Gastrocnemius medialis (tissue), 4 donors: ENCODE data around the gene TET2. TPM values are rescaled to one million over a fixed set of nuclear protein-coding genes. Genes with fewer than 3 reads are reported as not detected.

Experiments used
- ATAC-seq, 2 donors: fragments of 150-250 bp; one replicate each; pipeline ENCODE4 v1.9.1; 2016
- DNase-seq, 2 donors: peaks; one replicate each; pipeline ENCODE4 v3.0.0-alpha.2; 2019
- H3K27ac ChIP-seq, 4 donors: fragments of 200-600 bp; sonication (generic); 1 replicate in 1 of 4; 2 replicates in 3 of 4; pipeline ENCODE4 v1.5.1; 2016 to 2018; ENCODE audit warnings: mild to moderate bottlenecking in 2 of 4, moderate library complexity in 1 of 4
- H3K27me3 ChIP-seq, 3 donors: fragments of 200-600 bp; sonication (generic) in 2 of 3; 1 replicate in 1 of 3; 2 replicates in 2 of 3; pipeline versions ENCODE4 v1.5.1 to v1.6.0; 2016 to 2019; ENCODE audit warnings: mild to moderate bottlenecking in 1 of 3, moderate library complexity in 1 of 3
- H3K36me3 ChIP-seq, 2 donors: fragments of 200-600 bp; sonication (generic) in 1 of 2; one replicate each; pipeline ENCODE4 v1.5.1; 2017 to 2018
- H3K4me1 ChIP-seq, 2 donors: fragments of 200-600 bp; sonication (generic) in 1 of 2; one replicate each; pipeline ENCODE4 v1.5.1; 2016 to 2017; ENCODE audit warnings: mild to moderate bottlenecking in 2 of 2
- H3K4me3 ChIP-seq, 4 donors: fragments of 200-600 bp; sonication (generic) in 3 of 4; 1 replicate in 1 of 4; 2 replicates in 3 of 4; pipeline ENCODE4 v1.5.1; 2016 to 2019; ENCODE audit warnings: mild to moderate bottlenecking in 2 of 4
- H3K9me3 ChIP-seq, 3 donors: fragments of 200-600 bp; sonication (generic) in 2 of 3; 1 replicate in 1 of 3; 2 replicates in 2 of 3; pipeline ENCODE4 v1.5.1; 2016 to 2019
- POLR2A ChIP-seq, 2 donors: fragments of 450-650 bp; IDR thresholded peaks; one replicate each; pipeline ENCODE4 v1.6.1; 2017; ENCODE audit warnings: antibody characterized with exemption in 2 of 2, mild to moderate bottlenecking in 2 of 2, moderate library complexity in 2 of 2
- in situ Hi-C, 4 donors: fragments of 200-750 bp; cut with MboI; loops; one replicate each; pipeline versions ENCODE4 v1.15.0 to v1.8.0; 2017; ENCODE audit warnings: low sequenced_read_pairs in 4 of 4
- intact Hi-C: fragments of 100-400 bp; cut with DNase I; formaldehyde crosslinking; loops from one replicate; pipeline ENCODE4 v1.15.1; 2023; ENCODE audit warnings: low total_unique reads
- total RNA-seq, 4 donors: library from RNA; depleted of rRNA; stranded (reverse); fragments of >200 nt; gene quantifications; one replicate each; pipeline versions ENCODE4 v1.1.0 to v1.2.3, GENCODE V29; 2016
- TF ChIP-seq, protein P1 (sequence below), 5 experiments: fragments of 450-650 bp in 3 of 5; fragments of 200-600 bp in 2 of 5; sonication (generic) in 2 of 5; IDR thresholded peaks in 4 of 5; conservative IDR thresholded peaks in 1 of 5; 1 replicate in 4 of 5; 2 replicates in 1 of 5; pipeline ENCODE4 v1.5.1; 2016 to 2019; ENCODE audit warnings: antibody characterized with exemption in 5 of 5, mild to moderate bottlenecking in 3 of 5, moderate library complexity in 3 of 5

Gene TET2
- total RNA-seq, 4 donors from 2014 or later: 12.9 to 18.0 (median 16.4) TPM

DNA sequence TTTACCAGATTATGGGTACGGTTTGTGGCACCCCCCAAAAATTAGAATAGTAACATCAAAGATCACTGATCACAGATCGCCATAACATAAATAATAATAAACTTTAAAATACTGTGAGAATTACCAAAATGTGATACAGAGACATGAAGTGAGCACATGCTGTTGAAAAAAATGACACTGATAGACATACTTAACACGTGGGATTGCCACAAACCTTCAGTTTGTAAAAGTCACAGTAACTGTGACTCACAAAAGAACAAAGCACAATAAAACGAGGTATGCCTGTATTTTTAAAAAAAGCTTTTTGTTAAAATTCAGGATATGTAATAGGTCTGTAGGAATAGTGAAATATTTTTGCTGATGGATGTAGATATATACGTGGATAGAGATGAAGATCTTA lies 93.4 kb downstream of the TET2 start:
- H3K36me3 ChIP-seq: peaks cover 0 to 10% of the 10 kb centered on the region in 2 donors

DNA sequence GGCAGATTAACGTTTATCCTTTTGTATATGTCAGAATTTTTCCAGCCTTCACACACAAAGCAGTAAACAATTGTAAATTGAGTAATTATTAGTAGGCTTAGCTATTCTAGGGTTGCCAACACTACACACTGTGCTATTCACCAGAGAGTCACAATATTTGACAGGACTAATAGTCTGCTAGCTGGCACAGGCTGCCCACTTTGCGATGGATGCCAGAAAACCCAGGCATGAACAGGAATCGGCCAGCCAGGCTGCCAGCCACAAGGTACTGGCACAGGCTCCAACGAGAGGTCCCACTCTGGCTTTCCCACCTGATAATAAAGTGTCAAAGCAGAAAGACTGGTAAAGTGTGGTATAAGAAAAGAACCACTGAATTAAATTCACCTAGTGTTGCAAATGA lies 94.8 kb downstream of the TET2 start:
- H3K27me3 ChIP-seq: no peaks in the 10 kb centered on the region
- H3K9me3 ChIP-seq: no peaks in the 10 kb centered on the region
- H3K4me3 ChIP-seq: no peak overlapping the region
- DNase-seq (no peak), ATAC-seq (no peak)
- no peaks in the 10 kb centered on the region for H3K36me3 ChIP-seq
- in situ Hi-C loops (no loop called here), intact Hi-C loops (no loop called here)
- TF ChIP-seq, protein P1, sequence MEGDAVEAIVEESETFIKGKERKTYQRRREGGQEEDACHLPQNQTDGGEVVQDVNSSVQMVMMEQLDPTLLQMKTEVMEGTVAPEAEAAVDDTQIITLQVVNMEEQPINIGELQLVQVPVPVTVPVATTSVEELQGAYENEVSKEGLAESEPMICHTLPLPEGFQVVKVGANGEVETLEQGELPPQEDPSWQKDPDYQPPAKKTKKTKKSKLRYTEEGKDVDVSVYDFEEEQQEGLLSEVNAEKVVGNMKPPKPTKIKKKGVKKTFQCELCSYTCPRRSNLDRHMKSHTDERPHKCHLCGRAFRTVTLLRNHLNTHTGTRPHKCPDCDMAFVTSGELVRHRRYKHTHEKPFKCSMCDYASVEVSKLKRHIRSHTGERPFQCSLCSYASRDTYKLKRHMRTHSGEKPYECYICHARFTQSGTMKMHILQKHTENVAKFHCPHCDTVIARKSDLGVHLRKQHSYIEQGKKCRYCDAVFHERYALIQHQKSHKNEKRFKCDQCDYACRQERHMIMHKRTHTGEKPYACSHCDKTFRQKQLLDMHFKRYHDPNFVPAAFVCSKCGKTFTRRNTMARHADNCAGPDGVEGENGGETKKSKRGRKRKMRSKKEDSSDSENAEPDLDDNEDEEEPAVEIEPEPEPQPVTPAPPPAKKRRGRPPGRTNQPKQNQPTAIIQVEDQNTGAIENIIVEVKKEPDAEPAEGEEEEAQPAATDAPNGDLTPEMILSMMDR (IDR thresholded peaks at IDR 0.05 in 4 of 5, conservative IDR thresholded peaks at IDR 0.05 in 1 of 5): no peak
- TF ChIP-seq POLR2A (IDR thresholded peaks at IDR 0.05): no peak
- no peak overlapping the region for H3K27ac ChIP-seq
- H3K4me1 ChIP-seq: peaks cover 4 to 6% of the 10 kb centered on the region in 2 donors

More for the DNA sequence above, 93.4 kb downstream of the TET2 start:
- in situ Hi-C loops: no loop called here
- TF ChIP-seq, protein P1 (IDR thresholded peaks at IDR 0.05 in 4 of 5, conservative IDR thresholded peaks at IDR 0.05 in 1 of 5): no peak
- TF ChIP-seq POLR2A (IDR thresholded peaks at IDR 0.05): no peak
- intact Hi-C loops: no loop called here
- ATAC-seq: no peak
- H3K9me3 ChIP-seq: no peaks in the 10 kb centered on the region
- H3K4me1 ChIP-seq: peaks cover 4 to 6% of the 10 kb centered on the region in 2 donors
- no peak for DNase-seq
- H3K4me3 ChIP-seq: no peak overlapping the region
- H3K27me3 ChIP-seq: no peaks in the 10 kb centered on the region
- no peak overlapping the region for H3K27ac ChIP-seq

DNA sequence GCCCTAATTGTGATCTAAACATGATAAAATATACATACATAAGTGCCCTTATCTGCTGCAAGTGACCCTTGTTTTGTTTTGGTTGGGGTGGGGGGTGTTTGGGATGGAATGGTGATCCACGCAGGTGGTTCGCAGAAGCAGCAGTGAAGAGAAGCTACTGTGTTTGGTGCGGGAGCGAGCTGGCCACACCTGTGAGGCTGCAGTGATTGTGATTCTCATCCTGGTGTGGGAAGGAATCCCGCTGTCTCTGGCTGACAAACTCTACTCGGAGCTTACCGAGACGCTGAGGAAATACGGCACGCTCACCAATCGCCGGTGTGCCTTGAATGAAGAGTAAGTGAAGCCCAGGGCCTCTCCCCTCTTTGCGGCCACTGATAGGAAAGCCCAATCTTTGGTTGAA lies 96.8 kb downstream of the TET2 start:
- no peak overlapping the region for H3K4me3 ChIP-seq
- H3K9me3 ChIP-seq: no peaks in the 10 kb centered on the region
- ATAC-seq: no peak
- no peaks in the 10 kb centered on the region for H3K27me3 ChIP-seq
- peaks cover 4 to 6% of the 10 kb centered on the region in 2 donors for H3K4me1 ChIP-seq
- in situ Hi-C loops: no loop called here
- no peak overlapping the region for H3K27ac ChIP-seq
- intact Hi-C loops: no loop called here
- no peak for DNase-seq
- no peak for TF ChIP-seq POLR2A (IDR thresholded peaks at IDR 0.05)
- TF ChIP-seq, protein P1 (IDR thresholded peaks at IDR 0.05 in 4 of 5, conservative IDR thresholded peaks at IDR 0.05 in 1 of 5): no peak
- H3K36me3 ChIP-seq: no peaks in the 10 kb centered on the region

DNA sequence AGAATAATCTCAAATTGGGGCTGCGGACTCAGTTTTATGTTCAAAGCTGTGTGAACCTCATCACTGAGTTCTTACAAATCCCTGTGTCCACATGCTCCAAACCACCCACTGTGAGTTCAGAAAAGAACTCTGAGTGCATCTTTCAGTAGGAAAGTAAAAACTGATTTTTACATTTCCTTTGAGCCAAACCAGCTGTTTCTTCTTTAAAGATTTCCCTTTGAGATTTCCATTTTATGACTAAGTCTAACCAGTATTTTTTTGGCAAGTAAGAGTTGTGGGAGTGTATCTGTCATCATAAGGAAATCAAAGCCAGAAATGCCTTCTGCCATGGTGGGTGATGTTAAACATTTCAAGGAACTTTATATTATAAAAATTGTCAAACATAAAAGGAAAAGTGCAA lies 100.0 kb downstream of the TET2 start:
- peaks cover 0 to 4% of the 10 kb centered on the region in 2 donors for H3K36me3 ChIP-seq
- no peak overlapping the region for H3K27ac ChIP-seq
- TF ChIP-seq POLR2A (IDR thresholded peaks at IDR 0.05): no peak
- TF ChIP-seq, protein P1 (IDR thresholded peaks at IDR 0.05 in 4 of 5, conservative IDR thresholded peaks at IDR 0.05 in 1 of 5): no peak
- no peaks in the 10 kb centered on the region for H3K27me3 ChIP-seq
- DNase-seq (no peak), ATAC-seq (no peak)
- no peaks in the 10 kb centered on the region for H3K9me3 ChIP-seq
- no peak overlapping the region for H3K4me3 ChIP-seq
- H3K4me1 ChIP-seq: no peaks in the 10 kb centered on the region
- intact Hi-C loops (no loop called here), in situ Hi-C loops (no loop called here)

DNA sequence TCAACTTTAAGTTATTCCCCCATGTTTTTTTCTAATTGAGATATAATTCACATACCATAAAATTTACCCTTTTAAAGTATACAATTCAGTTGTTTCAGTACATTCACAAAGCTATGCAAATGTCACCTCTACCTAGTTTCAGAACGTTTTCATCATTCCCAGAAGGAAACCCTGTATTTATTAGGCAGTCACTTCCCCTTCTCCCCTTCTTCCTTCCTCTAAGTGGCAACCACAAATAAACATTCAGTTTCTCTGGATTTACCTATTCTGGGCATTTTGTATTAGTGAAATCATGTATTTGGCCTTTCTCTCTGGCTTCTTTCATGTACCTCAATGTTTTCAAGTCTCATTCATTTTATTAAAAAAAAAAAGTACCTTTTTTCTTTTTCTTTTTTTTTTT lies 101.9 kb downstream of the TET2 start:
- H3K36me3 ChIP-seq: peaks cover 0 to 4% of the 10 kb centered on the region in 2 donors
- in situ Hi-C loops: no loop called here
- intact Hi-C loops: no loop called here

More for the DNA sequence above, 101.9 kb downstream of the TET2 start:
- ATAC-seq (no peak), DNase-seq (no peak)
- H3K27ac ChIP-seq: no peak overlapping the region
- H3K4me1 ChIP-seq: no peaks in the 10 kb centered on the region
- TF ChIP-seq POLR2A (IDR thresholded peaks at IDR 0.05): no peak
- TF ChIP-seq, protein P1 (IDR thresholded peaks at IDR 0.05 in 4 of 5, conservative IDR thresholded peaks at IDR 0.05 in 1 of 5): no peak
- H3K9me3 ChIP-seq: no peaks in the 10 kb centered on the region
- no peak overlapping the region for H3K4me3 ChIP-seq
- H3K27me3 ChIP-seq: no peaks in the 10 kb centered on the region
